HG03095 (cell line): ENCODE data around the gene HUNK.

Source experiments
- ATAC-seq: cut with Tn5 transposase; IDR thresholded peaks from one replicate; pipeline ENCODE4 v1.9.1; 2021; ENCODE audit warnings: moderate library complexity; ENCODE audit not compliant: unreplicated experiment

The HUNK gene

GRCh38 chr21:31948676-31949075 is 75.9 kb downstream of the HUNK start:
- ATAC-seq, result no peak

GRCh38 chr21:31952828-31953227 is 80.0 kb downstream of the HUNK start:
- no peak for ATAC-seq

GRCh38 chr21:31957631-31958030 is 84.8 kb downstream of the HUNK start:
- ATAC-seq, result no peak

- ATAC-seq, result no peak
These were observed 87.1 kb downstream of the HUNK start for GRCh38 chr21:31959881-31960280.

GRCh38 chr21:31961027-31961426 is 88.2 kb downstream of the HUNK start:
- no peak for ATAC-seq

- ATAC-seq, result no peak
These were observed 88.9 kb downstream of the HUNK start for GRCh38 chr21:31961704-31962103.

- no peak for ATAC-seq
These were observed 91.9 kb downstream of the HUNK start for GRCh38 chr21:31964692-31965091.

- no peak for ATAC-seq
These were observed 94.5 kb downstream of the HUNK start for GRCh38 chr21:31967334-31967733.

GRCh38 chr21:31972622-31973021 is 99.8 kb downstream of the HUNK start:
- ATAC-seq, result no peak

GRCh38 chr21:31973402-31973944 is 100.7 kb downstream of the HUNK start:
- no peak for ATAC-seq

- no peak for ATAC-seq
These were observed 101.7 kb downstream of the HUNK start for GRCh38 chr21:31974454-31974985.

GRCh38 chr21:31975491-31975890 is 102.7 kb downstream of the HUNK start:
- ATAC-seq, result no peak

GRCh38 chr21:31977816-31978215 is 105.0 kb downstream of the HUNK start:
- no peak for ATAC-seq

- no peak for ATAC-seq
These were observed 110.3 kb downstream of the HUNK start for GRCh38 chr21:31983120-31983519.

GRCh38 chr21:31983554-31983953 is 110.7 kb downstream of the HUNK start:
- no peak for ATAC-seq

- ATAC-seq, result no peak
These were observed 112.6 kb downstream of the HUNK start for GRCh38 chr21:31985398-31985797.

GRCh38 chr21:31986035-31986856 is 113.4 kb downstream of the HUNK start:
- no peak for ATAC-seq

- ATAC-seq, result no peak
These were observed 114.9 kb downstream of the HUNK start for GRCh38 chr21:31987696-31988095.

GRCh38 chr21:31988492-31989290 is 115.9 kb downstream of the HUNK start:
- no peak for ATAC-seq

- ATAC-seq, result no peak
These were observed 118.8 kb downstream of the HUNK start for GRCh38 chr21:31991356-31992331.
